Esophagus squamous epithelium (tissue), 5 donors: ENCODE measurements around the gene HHIPL1. TPM values are rescaled to one million over a fixed set of nuclear protein-coding genes. Genes with fewer than 3 reads are reported as not detected.

ENCODE experiments used
- DNase-seq: peaks from one replicate; lab custom pipeline; 2025; lab: John Stamatoyannopoulos, UW
- H3K27ac ChIP-seq, 4 donors: fragments of 200-600 bp; sonication (generic); one replicate each; pipeline ENCODE4 v1.5.1; 2016 to 2019; ENCODE audit warnings: mild to moderate bottlenecking in 1 of 4
- H3K27me3 ChIP-seq, 4 donors: fragments of 200-600 bp; sonication (generic); 1 replicate in 3 of 4; 2 replicates in 1 of 4; pipeline versions ENCODE4 v1.5.1 to v1.6.0; 2017 to 2021; ENCODE audit warnings: antibody characterized with exemption in 1 of 4
- H3K36me3 ChIP-seq, 3 donors: fragments of 200-600 bp; sonication (generic); one replicate each; pipeline ENCODE4 v1.5.1; 2016 to 2019
- H3K4me1 ChIP-seq, 3 donors: fragments of 200-600 bp; sonication (generic); one replicate each; pipeline ENCODE4 v1.5.1; 2017 to 2019
- H3K4me3 ChIP-seq, 4 donors: fragments of 200-600 bp; sonication (generic); 1 replicate in 3 of 4; 2 replicates in 1 of 4; pipeline ENCODE4 v1.5.1; 2016 to 2019; ENCODE audit warnings: mild to moderate bottlenecking in 2 of 4, moderate library complexity in 1 of 4
- H3K9me3 ChIP-seq, 3 donors: fragments of 200-600 bp; sonication (generic); one replicate each; pipeline ENCODE4 v1.5.1; 2016 to 2019
- CTCF ChIP-seq, 6 experiments: fragments of 450-650 bp in 4 of 6; fragments of 200-600 bp in 2 of 6; sonication (generic) in 2 of 6; IDR thresholded peaks; one replicate each; pipeline ENCODE4 v1.5.1; 2016 to 2019; ENCODE audit warnings: antibody characterized with exemption in 6 of 6, mild to moderate bottlenecking in 4 of 6, moderate library complexity in 4 of 6
- POLR2A ChIP-seq, 4 donors: fragments of 450-650 bp; IDR thresholded peaks; one replicate each; pipeline ENCODE4 v1.6.1; 2017; ENCODE audit warnings: antibody characterized with exemption in 4 of 4, mild to moderate bottlenecking in 4 of 4, moderate library complexity in 3 of 4
- WGBS, 2 donors: methylation state at CpG; one replicate each; pipeline ENCODE4 v1.1.5; 2018; 5-methylcytosine and 5-hydroxymethylcytosine counted together
- intact Hi-C: fragments of 100-400 bp; cut with DNase I; formaldehyde crosslinking; loops from one replicate; pipeline ENCODE4 v1.15.0; 2022
- total RNA-seq, 4 donors: library from RNA; depleted of rRNA; stranded (reverse); fragments of >200 nt; gene quantifications; one replicate each; pipeline ENCODE4 v1.1.0, GENCODE V29; 2016
- donor health status: DM: yes; HTN: yes; CAD: no.

HHIPL1 gene
- total RNA-seq, 4 donors from 2014 or later, result 0.22 to 1.3 (median 0.59) TPM; not detected in 1

DNA sequence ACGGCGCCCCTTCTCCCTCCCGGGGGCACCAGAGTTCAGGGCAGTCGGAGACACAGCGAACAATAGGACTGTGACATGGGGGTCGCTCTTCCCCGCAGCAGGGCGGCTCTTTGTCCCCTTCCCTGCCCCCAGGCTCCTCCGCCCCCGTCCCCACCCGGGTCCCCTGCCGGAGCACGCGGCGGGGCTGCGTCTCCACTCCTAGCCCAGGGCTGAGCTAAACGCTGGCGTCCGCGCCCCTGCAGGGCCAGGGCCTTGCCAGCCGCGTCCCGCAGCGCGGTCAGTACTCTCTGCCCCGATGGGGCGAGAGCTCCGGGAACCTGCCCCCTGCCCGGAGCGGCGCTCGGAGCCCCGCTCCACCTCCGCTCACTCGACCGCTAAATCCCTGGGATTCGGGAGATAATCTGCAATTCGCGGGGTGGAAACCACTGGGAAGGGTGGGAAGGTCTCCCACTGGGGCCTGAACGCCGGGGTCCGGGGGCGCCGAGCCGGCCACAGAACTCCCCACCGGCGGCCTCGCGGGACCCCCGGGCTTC, 40.1 kb upstream of the HHIPL1 start:
- no peaks in the 10 kb centered on the region for H3K9me3 ChIP-seq
- TF ChIP-seq POLR2A (IDR thresholded peaks at IDR 0.05) (peak in 1 of 4 donors; percentile 14), CTCF (IDR thresholded peaks at IDR 0.05) (no peak)
- peak overlapping the region; percentile 93 to 97 (median 96) for H3K27ac ChIP-seq
- no peak for DNase-seq
- intact Hi-C loops, result no loop called here
- peaks cover 27 to 57% (median 35%) of the 10 kb centered on the region in 3 donors for H3K4me1 ChIP-seq
- H3K36me3 ChIP-seq, result no peaks in the 10 kb centered on the region
- H3K4me3 ChIP-seq, result peak overlapping the region; percentile 73 to 97 (median 89)
- WGBS, 2 donors, result 0% methylated on average over 1 to 2 of the region's 50 CpGs
- peaks cover 0 to 4% (median 0%) of the 10 kb centered on the region in 4 donors for H3K27me3 ChIP-seq

DNA sequence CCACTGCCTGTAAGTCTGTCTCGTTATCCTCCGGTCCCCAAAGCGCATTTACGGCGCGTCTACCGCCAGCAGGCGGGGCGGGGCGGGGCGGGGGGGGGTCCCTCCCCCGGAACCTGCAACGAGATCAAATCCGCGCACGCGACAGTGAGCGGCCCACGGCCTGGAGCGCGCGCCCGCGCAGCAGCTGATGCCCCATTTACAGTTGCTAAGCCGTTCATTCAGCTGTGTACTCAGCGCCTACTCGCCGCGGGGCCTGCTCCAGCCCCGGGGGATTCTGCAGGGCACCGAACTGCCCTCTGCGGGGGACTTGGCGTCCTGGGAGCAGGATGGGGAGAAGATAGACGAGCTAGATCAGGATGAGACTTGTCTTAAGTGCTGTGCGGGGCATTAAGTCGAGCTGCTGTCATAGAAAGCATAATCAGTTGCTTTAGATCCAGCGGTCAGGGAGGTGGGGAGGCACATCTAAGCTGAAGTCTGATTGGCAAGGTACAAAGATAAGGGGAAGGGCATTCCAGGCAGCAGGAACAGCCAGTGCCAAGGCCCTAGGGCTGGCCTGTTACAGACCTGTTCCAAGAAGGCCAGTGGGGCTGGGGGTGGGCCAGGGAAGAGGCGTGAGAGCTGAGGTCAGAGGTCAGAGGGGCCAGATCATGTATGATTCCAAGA, 39.5 kb upstream of the HHIPL1 start:
- Histone ChIP-seq H3K27me3 (peaks cover 0 to 4% (median 0%) of the 10 kb centered on the region in 4 donors), H3K36me3 (no peaks in the 10 kb centered on the region), H3K9me3 (no peaks in the 10 kb centered on the region), H3K4me1 (peaks cover 22 to 51% (median 35%) of the 10 kb centered on the region in 3 donors), H3K4me3 (peak overlapping the region; percentile 73 to 97 (median 89)), H3K27ac (peak overlapping the region; percentile 93 to 97 (median 96))
- no peak for DNase-seq
- intact Hi-C loops, result no loop called here
- WGBS, 2 donors, result 12 to 30% methylated on average over 4 to 5 of the region's 38 CpGs
- TF ChIP-seq POLR2A (IDR thresholded peaks at IDR 0.05) (peak in 1 of 4 donors; percentile 8), CTCF (IDR thresholded peaks at IDR 0.05) (no peak)

DNA sequence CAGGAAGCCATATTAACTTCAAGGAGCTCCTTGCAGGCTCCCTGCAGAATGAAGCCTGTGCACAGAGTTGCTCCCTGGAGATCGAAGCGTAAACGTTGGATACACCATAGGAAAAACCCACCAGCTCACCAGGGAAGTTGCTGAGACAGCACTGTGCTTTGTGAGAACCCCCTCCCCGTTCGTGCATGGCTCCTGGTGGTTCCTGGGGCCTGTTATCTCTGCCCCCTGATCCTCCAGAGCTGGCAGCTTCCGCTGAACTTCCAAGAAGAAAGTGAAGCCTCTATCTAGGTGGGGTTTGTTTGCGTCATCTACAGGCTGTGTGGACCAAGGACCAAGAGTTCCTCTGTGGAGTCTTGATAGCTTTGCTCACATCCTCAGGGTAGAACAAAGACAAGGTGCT, 38.6 kb upstream of the HHIPL1 start:
- Histone ChIP-seq H3K9me3 (no peaks in the 10 kb centered on the region), H3K27ac (no peak overlapping the region), H3K4me1 (peaks cover 18 to 42% (median 28%) of the 10 kb centered on the region in 3 donors), H3K27me3 (peaks cover 0 to 4% (median 0%) of the 10 kb centered on the region in 4 donors), H3K4me3 (no peak overlapping the region), H3K36me3 (no peaks in the 10 kb centered on the region)
- intact Hi-C loops, result no loop called here
- 86% methylated on average over 2 of the region's 7 CpGs; no CpG with 5 or more reads in 1 of the 2 donors for WGBS, 2 donors
- no peak for TF ChIP-seq CTCF (IDR thresholded peaks at IDR 0.05)
- TF ChIP-seq POLR2A (IDR thresholded peaks at IDR 0.05), result no peak
- no peak for DNase-seq

DNA sequence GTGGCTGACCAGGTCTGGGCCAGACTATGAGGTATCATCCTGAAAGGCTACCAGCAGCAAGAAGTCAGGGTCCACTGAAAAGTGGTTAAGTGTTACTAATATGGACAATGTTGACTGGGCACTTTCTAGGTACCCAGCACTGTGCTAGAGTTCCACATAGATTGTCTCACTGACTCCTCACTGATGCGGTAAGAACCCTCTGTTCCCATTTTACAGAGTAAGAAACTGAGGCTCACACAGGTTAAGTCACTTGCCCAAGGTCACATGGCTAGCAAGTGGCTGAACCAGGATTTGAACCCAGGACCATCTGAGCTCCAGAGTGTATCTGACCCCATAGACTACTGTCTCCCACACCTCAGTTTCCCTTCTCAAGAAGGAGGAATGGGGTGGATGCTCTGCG, 36.3 kb upstream of the HHIPL1 start:
- Histone ChIP-seq H3K4me1 (peaks cover 9 to 42% (median 20%) of the 10 kb centered on the region in 3 donors), H3K27ac (no peak overlapping the region), H3K36me3 (no peaks in the 10 kb centered on the region), H3K9me3 (no peaks in the 10 kb centered on the region), H3K4me3 (no peak overlapping the region), H3K27me3 (no peaks in the 10 kb centered on the region)
- intact Hi-C loops, result no loop called here
- WGBS, 2 donors, result 89 to 100% methylated on average over 1 of the region's 2 CpGs
- TF ChIP-seq CTCF (IDR thresholded peaks at IDR 0.05), result no peak
- no peak for TF ChIP-seq POLR2A (IDR thresholded peaks at IDR 0.05)
- DNase-seq, result no peak
